H1 (cell line): ENCODE results near the gene S100A11. TPM values are rescaled to one million over a fixed set of nuclear protein-coding genes. Genes with fewer than 3 reads are reported as not detected.

Source experiments
- CTCF ChIA-PET: fragments of 300-600 bp; sonication (Branson Sonifier 250); formaldehyde crosslinking; loops from one replicate; lab custom pipeline; 2021; ENCODE audit not compliant: partially characterized antibody; lab: Charles Lee
- POLR2A ChIA-PET: fragments of 300-600 bp; sonication (Branson Sonifier 250); formaldehyde crosslinking; loops from one replicate; lab custom pipeline; 2021; ENCODE audit warnings: inconsistent platforms; ENCODE audit not compliant: partially characterized antibody; lab: Charles Lee
- DNase-seq, 2 experiments: peaks; one replicate each; pipeline versions ENCODE4 v3.0.0 to v3.0.0-alpha.2; 2010 to 2022; ENCODE audit warnings: low spot score in 2 of 2, low read depth in 1 of 2, mixed read lengths in 1 of 2
- FAIRE-seq: peaks from 2 replicates; lab custom pipeline; 2011; peaks lifted over from hg19 to GRCh38; lab: Jason Lieb, UNC
- H2AFZ ChIP-seq: 2 replicates; pipeline ENCODE4 v1.8.1; 2012; ENCODE audit warnings: low read length, inconsistent platforms
- H2AK5ac ChIP-seq: 2 replicates; pipeline ENCODE4 v1.6.1; 2013; ENCODE audit warnings: low read depth, low read length
- H2BK120ac ChIP-seq: replicated peaks from 2 replicates; pipeline ENCODE3; 2013; ENCODE audit warnings: low read depth, low read length, inconsistent platforms
- H2BK12ac ChIP-seq: 2 replicates; pipeline ENCODE4 v1.6.1; 2013; ENCODE audit warnings: low read depth, low read length
- H2BK15ac ChIP-seq: 2 replicates; pipeline ENCODE4 v1.6.1; 2013; ENCODE audit warnings: low read length
- H2BK20ac ChIP-seq: 2 replicates; pipeline ENCODE4 v1.6.1; 2013; ENCODE audit warnings: low read length
- H2BK5ac ChIP-seq: 2 replicates; pipeline ENCODE4 v1.6.1; 2013; ENCODE audit warnings: low read depth, low read length
- H3K14ac ChIP-seq: 2 replicates; pipeline ENCODE4 v1.6.1; 2013; ENCODE audit warnings: inconsistent platforms; ENCODE audit not compliant: insufficient read length
- H3K18ac ChIP-seq: 2 replicates; pipeline ENCODE4 v1.6.1; 2013; ENCODE audit warnings: low read length; ENCODE audit errors: extremely low read depth
- H3K23ac ChIP-seq: 2 replicates; pipeline ENCODE4 v1.6.1; 2013; ENCODE audit warnings: inconsistent platforms; ENCODE audit not compliant: insufficient read length
- H3K23me2 ChIP-seq: 2 replicates; pipeline ENCODE4 v1.6.1; 2013; ENCODE audit warnings: low read depth, low read length
- H3K27ac ChIP-seq: 2 replicates; pipeline ENCODE4 v1.6.1; 2011; ENCODE audit warnings: low read depth, low read length, inconsistent platforms
- H3K27me3 ChIP-seq, 4 experiments: replicated peaks in 1 of 4; 1 replicate in 1 of 4; 2 replicates in 3 of 4; pipeline versions ENCODE4 v1.6.1 to v1.8.1; 2011 to 2013; ENCODE audit warnings: low read length in 3 of 4, mild to moderate bottlenecking in 3 of 4, inconsistent platforms in 2 of 4, mixed read lengths in 2 of 4, moderate library complexity in 1 of 4; ENCODE audit not compliant: control insufficient read depth in 3 of 4, insufficient read depth in 3 of 4; ENCODE audit errors: extremely low read depth in 1 of 4
- H3K36me3 ChIP-seq, 4 experiments: 2 replicates each; pipeline versions ENCODE4 v1.6.1 to v1.8.1; 2011 to 2013; ENCODE audit warnings: mild to moderate bottlenecking in 4 of 4, low read length in 3 of 4, moderate library complexity in 2 of 4, control low read depth in 1 of 4, inconsistent platforms in 1 of 4; ENCODE audit not compliant: insufficient read depth in 4 of 4, control insufficient read depth in 2 of 4
- H3K4ac ChIP-seq: replicated peaks from 2 replicates; pipeline ENCODE3; 2013; ENCODE audit warnings: low read length, low read depth, mixed read lengths, inconsistent platforms; ENCODE audit not compliant: insufficient read length
- H3K4me1 ChIP-seq, 4 experiments: replicated peaks in 1 of 4; 1 replicate in 1 of 4; 2 replicates in 3 of 4; pipeline versions ENCODE4 v1.6.1 to v1.8.1; 2011 to 2013; ENCODE audit warnings: low read length in 3 of 4, inconsistent platforms in 2 of 4, mixed read lengths in 1 of 4; ENCODE audit not compliant: insufficient read depth in 4 of 4, control insufficient read depth in 3 of 4
- H3K4me2 ChIP-seq, 2 experiments: 2 replicates each; pipeline versions ENCODE4 v1.6.1 to v1.8.1; 2011 to 2013; ENCODE audit warnings: low read depth in 2 of 2, low read length in 2 of 2, control low read depth in 1 of 2, inconsistent platforms in 1 of 2, mild to moderate bottlenecking in 1 of 2; ENCODE audit not compliant: insufficient read depth in 1 of 2
- H3K4me3 ChIP-seq, 4 experiments: fragments of 200-600, 300-600 bp in 1 of 4; sonication (generic), shearing (Covaris generic), sonication (Bioruptor Twin) in 1 of 4; 2 replicates each; pipeline versions ENCODE4 v1.5.1 to v1.8.1; 2011 to 2016; ENCODE audit warnings: low read length in 4 of 4, low read depth in 3 of 4, control low read depth in 2 of 4, inconsistent platforms in 2 of 4, mild to moderate bottlenecking in 2 of 4, mixed read lengths in 1 of 4, moderate library complexity in 1 of 4; ENCODE audit not compliant: insufficient read depth in 2 of 4; ENCODE audit errors: extremely low read depth in 1 of 4
- H3K56ac ChIP-seq: replicated peaks from 2 replicates; pipeline ENCODE3; 2013; ENCODE audit warnings: low read depth, mild to moderate bottlenecking, mixed read lengths, low read length, inconsistent platforms; ENCODE audit not compliant: insufficient read length
- H3K79me1 ChIP-seq: 2 replicates; pipeline ENCODE4 v1.6.1; 2013; ENCODE audit warnings: low read depth, low read length, control low read depth
- H3K79me2 ChIP-seq, 2 experiments: 2 replicates each; pipeline versions ENCODE4 v1.6.1 to v1.8.1; 2012 to 2013; ENCODE audit warnings: low read length in 2 of 2, mild to moderate bottlenecking in 2 of 2, inconsistent platforms in 1 of 2; ENCODE audit not compliant: insufficient read depth in 2 of 2, control insufficient read depth in 1 of 2
- H3K9ac ChIP-seq, 4 experiments: replicated peaks in 1 of 4; 1 replicate in 1 of 4; 2 replicates in 3 of 4; pipeline versions ENCODE4 v1.6.1 to v1.8.1; 2011 to 2013; ENCODE audit warnings: low read depth in 3 of 4, low read length in 3 of 4, control low read depth in 2 of 4, mild to moderate bottlenecking in 2 of 4, moderate library complexity in 2 of 4, inconsistent platforms in 1 of 4; ENCODE audit errors: extremely low read depth in 1 of 4
- H3K9me3 ChIP-seq, 2 experiments: 2 replicates each; pipeline versions ENCODE4 v1.6.1 to v1.8.1; 2012 to 2013; ENCODE audit warnings: mild to moderate bottlenecking in 2 of 2, moderate library complexity in 2 of 2, control low read depth in 1 of 2, inconsistent platforms in 1 of 2, low read depth in 1 of 2, low read length in 1 of 2, mixed read lengths in 1 of 2; ENCODE audit not compliant: insufficient read depth in 2 of 2
- H4K20me1 ChIP-seq, 2 experiments: replicated peaks in 1 of 2; 2 replicates each; pipeline versions ENCODE3 to v1.8.1; 2011 to 2013; ENCODE audit warnings: inconsistent platforms in 2 of 2, low read length in 2 of 2, mild to moderate bottlenecking in 1 of 2; ENCODE audit not compliant: insufficient read depth in 2 of 2, control insufficient read depth in 1 of 2
- H4K5ac ChIP-seq: 2 replicates; pipeline ENCODE4 v1.6.1; 2013; ENCODE audit warnings: low read length, low read depth, mixed read lengths, inconsistent platforms; ENCODE audit not compliant: insufficient read length
- H4K8ac ChIP-seq: 2 replicates; pipeline ENCODE4 v1.8.0; 2013; ENCODE audit warnings: mild to moderate bottlenecking, moderate library complexity, low read length, inconsistent platforms; ENCODE audit not compliant: insufficient read depth; ENCODE audit errors: extremely low read depth
- H4K91ac ChIP-seq: replicated peaks from 2 replicates; pipeline ENCODE3; 2013; ENCODE audit warnings: low read length, mixed read lengths, inconsistent platforms; ENCODE audit not compliant: insufficient read length
- WGBS, 2 experiments: shearing (Covaris generic) in 1 of 2; methylation state at CpG; one replicate each; pipeline versions ENCODE4 v1.1.6 to v1.1.7; 2013 to 2015; ENCODE audit warnings: low lambda C conversion rate in 2 of 2, mixed read lengths in 2 of 2, inconsistent platforms in 1 of 2, low coverage in 1 of 2, missing lambda C conversion rate in 1 of 2; ENCODE audit not compliant: insufficient replicate concordance in 2 of 2, insufficient coverage in 1 of 2, insufficient read length in 1 of 2; ENCODE audit errors: extremely low coverage in 1 of 2, missing lambda C conversion rate in 1 of 2; 5-methylcytosine and 5-hydroxymethylcytosine counted together
- polyA plus RNA-seq, 7 experiments: library from polyadenylated mRNA; depleted of rRNA in 3 of 7; stranded (reverse) in 5 of 7; unstranded in 2 of 7; fragments of >200 nt in 5 of 7; fragments of 200-250 nt in 2 of 7; gene quantifications; 1 replicate in 5 of 7; 2 replicates in 1 of 7; 4 replicates in 1 of 7; pipeline versions ENCODE4 v1.2.1 to v1.2.3, GENCODE V29; 2011 to 2013; ENCODE audit warnings: missing spikeins in 2 of 7, mixed read lengths in 2 of 7
- total RNA-seq: library from RNA; stranded (reverse); fragmentation: NEBNext Ultra II Directional; extraction: Animal tissue kit (Norgen Biotek cat#: 25700); gene quantifications from 2 replicates; pipeline ENCODE4 v1.2.1, GENCODE V29; 2021

Gene S100A11
- total and polyA plus RNA-seq, 2 of the 8 experiments (the other 6 are each of a cell fraction or from before 2014, with no cell fraction given): 120 to 343 TPM

DNA sequence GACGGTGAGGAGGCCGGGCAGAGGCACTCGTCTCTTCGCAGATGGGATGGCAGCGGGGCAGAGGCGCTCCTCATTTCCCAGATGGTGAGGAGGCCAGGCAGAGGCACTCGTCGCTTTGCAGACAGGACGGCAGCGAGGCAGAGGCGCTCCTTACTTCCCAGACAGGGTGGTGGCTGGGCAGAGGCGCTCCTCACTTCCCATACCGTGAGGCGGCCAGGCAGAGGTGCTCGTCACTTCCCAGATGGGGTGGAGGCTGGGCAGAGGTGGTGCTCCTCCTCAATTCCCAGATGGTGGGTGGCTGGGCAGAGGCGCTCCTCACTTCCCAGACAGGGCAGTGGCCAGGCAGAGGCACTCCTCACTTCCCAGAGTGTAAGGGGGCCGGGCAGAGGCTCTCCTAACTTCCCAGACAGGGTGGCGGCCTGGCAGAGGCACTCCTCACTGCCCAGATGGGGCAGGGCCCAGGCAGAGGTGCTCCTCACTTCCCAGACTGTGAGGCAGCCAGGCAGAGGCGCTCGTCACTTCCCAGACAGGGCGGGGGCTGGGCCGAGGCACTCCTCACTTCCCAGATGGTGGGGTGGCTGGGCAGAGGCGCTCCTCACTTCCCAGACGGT, 42.1 kb upstream of the S100A11 start:
- DNase-seq (no peak), FAIRE-seq (no peak)
- Histone ChIP-seq H2BK120ac (no peak overlapping the region), H2BK5ac (no peak overlapping the region), H2BK20ac (no peak overlapping the region), H2AFZ (no peak overlapping the region), H3K23ac (no peak overlapping the region), H4K5ac (no peak overlapping the region), H3K14ac (no peak overlapping the region), H4K20me1 (no peaks in the 10 kb centered on the region), H2BK12ac (no peak overlapping the region), H4K91ac (no peak overlapping the region), H4K8ac (no peak overlapping the region), H3K79me2 (no peaks in the 10 kb centered on the region), H3K56ac (no peak overlapping the region), H2AK5ac (no peak overlapping the region), H3K4me1 (no peaks in the 10 kb centered on the region), H3K9ac (no peak overlapping the region), H2BK15ac (no peak overlapping the region), H3K4me3 (no peak overlapping the region), H3K79me1 (no peaks in the 10 kb centered on the region), H3K23me2 (no peaks in the 10 kb centered on the region), H3K36me3 (no peaks in the 10 kb centered on the region), H3K9me3 (peaks cover 13 to 43% of the 10 kb centered on the region in 2 experiments; a peak in 3 of 4 replicates), H3K4ac (no peak overlapping the region), H3K18ac (no peak overlapping the region), H3K27me3 (no peaks in the 10 kb centered on the region), H3K27ac (no peak overlapping the region), H3K4me2 (no peak overlapping the region)
- ChIA-PET POLR2A (no interaction called here), CTCF (no interaction called here)
- 83% methylated on average over 21 of the region's 24 CpGs; no CpG with 5 or more reads in 1 of the 2 experiments for WGBS, 2 experiments
